GM21515 (cell line): ENCODE results near the gene EPM2AIP1.
"Not testable (repeated sequence)": the region's sequence is repeated elsewhere in the genome, so short reads cannot be mapped to it uniquely, and the experiment has no call there.

Source experiments
- ATAC-seq: cut with Tn5 transposase; IDR thresholded peaks from one replicate; pipeline ENCODE4 v1.9.1; 2021; ENCODE audit not compliant: unreplicated experiment

Gene EPM2AIP1

GRCh38 chr3:36993326-36994283 is 674 bp upstream of the EPM2AIP1 start, which contains the start of gene MLH1:
Gene MLH1 (plus strand): TSS chr3:36993518. CDS start chr3:36993548, 30 bp downstream.
- ATAC-seq = peak; percentile 93

- no peak for ATAC-seq
These were observed 767 bp downstream of the EPM2AIP1 start for GRCh38 chr3:36991923-36992805.

- ATAC-seq = no peak
These were observed 1.8 kb downstream of the EPM2AIP1 start for GRCh38 chr3:36991147-36991546.

GRCh38 chr3:36989568-36989967 is 3.4 kb downstream of the EPM2AIP1 start:
- no peak for ATAC-seq

GRCh38 chr3:36989005-36989404 is 3.9 kb downstream of the EPM2AIP1 start:
- ATAC-seq = no peak

- ATAC-seq = no peak
These were observed 4.6 kb downstream of the EPM2AIP1 start for GRCh38 chr3:36988356-36988755.

- ATAC-seq = no peak
These were observed 11.9 kb downstream of the EPM2AIP1 start for GRCh38 chr3:36981006-36981405.

GRCh38 chr3:36973139-36973538 is 19.8 kb downstream of the EPM2AIP1 start:
- no peak for ATAC-seq

GRCh38 chr3:36972163-36972562 is 20.8 kb downstream of the EPM2AIP1 start:
- ATAC-seq = no peak

GRCh38 chr3:36969540-36970432 is 23.1 kb downstream of the EPM2AIP1 start:
- ATAC-seq = peak; percentile 99

- no peak for ATAC-seq
These were observed 23.8 kb downstream of the EPM2AIP1 start for GRCh38 chr3:36969085-36969484.

- no peak for ATAC-seq
These were observed 27.5 kb downstream of the EPM2AIP1 start for GRCh38 chr3:36965440-36965839.

- ATAC-seq = peak; percentile 56
These were observed 28.1 kb downstream of the EPM2AIP1 start for GRCh38 chr3:36964817-36965216.

GRCh38 chr3:36964331-36964730 is 28.6 kb downstream of the EPM2AIP1 start:
- ATAC-seq = no peak

GRCh38 chr3:36963008-36963407 is 29.9 kb downstream of the EPM2AIP1 start:
- ATAC-seq = not testable (repeated sequence)

GRCh38 chr3:36960502-36960901 is 32.4 kb downstream of the EPM2AIP1 start:
- ATAC-seq = no peak

- no peak for ATAC-seq
These were observed 33.1 kb downstream of the EPM2AIP1 start for GRCh38 chr3:36959821-36960220.

GRCh38 chr3:36957862-36958686 is 34.9 kb downstream of the EPM2AIP1 start:
- no peak for ATAC-seq

- ATAC-seq = no peak
These were observed 35.9 kb downstream of the EPM2AIP1 start for GRCh38 chr3:36957063-36957462.

GRCh38 chr3:36956155-36956554 is 36.8 kb downstream of the EPM2AIP1 start:
- no peak for ATAC-seq
